K562 (cell line): Measurements from ENCODE around the gene HEBP2. TPM values are rescaled to one million over a fixed set of nuclear protein-coding genes. Genes with fewer than 3 reads are reported as not detected.

Experiments used
- ATAC-seq: fragments of 200-7000 bp; cut with Tn5 transposase; 3 replicates; pipeline ENCODE4 v1.9.1; 2020; ENCODE audit warnings: moderate library complexity
- BruUV-seq: library from RNA; stranded (reverse); fragments of 400-500 nt; replicated peaks from 2 replicates; lab custom pipeline; 2021; lab: Mats Ljungman, UMichigan
- CTCF ChIA-PET: fragments of 300-600 bp; formaldehyde crosslinking; extraction: SDS; loops from one replicate; lab custom pipeline; 2021; ENCODE audit warnings: low intra/inter-chr PET ratio; lab: Yijun Ruan, JAX
- POLR2A ChIA-PET: fragments of 300-600, 350-650 bp; sonication (Branson Sonifier 250); formaldehyde crosslinking; extraction: SDS; loops from one replicate; lab custom pipeline; 2021; ENCODE audit warnings: antibody characterized with exemption, inconsistent platforms; lab: Yijun Ruan, JAX
- DNase-seq, 4 experiments: peaks; one replicate each; pipeline versions ENCODE4 v3.0.0 to v3.0.0-alpha.2; 2011 to 2018; ENCODE audit warnings: low spot score in 3 of 4, mixed read lengths in 3 of 4; ENCODE audit errors: extremely low read depth in 1 of 4
- FAIRE-seq: peaks from 2 replicates; lab custom pipeline; 2011; peaks lifted over from hg19 to GRCh38; lab: Jason Lieb, UNC
- H2AFZ ChIP-seq: 2 replicates; pipeline ENCODE4 v1.6.0; 2011; ENCODE audit warnings: low read depth, low read length, control low read depth, inconsistent platforms
- H3K27ac ChIP-seq: fragments of 200-600 bp; 3 replicates; pipeline ENCODE4 v1.8.0; 2011; ENCODE audit warnings: low read depth, mild to moderate bottlenecking, control low read depth, inconsistent platforms, low read length, moderate library complexity, mixed read lengths; ENCODE audit errors: extremely low read depth
- H3K27me3 ChIP-seq, 2 experiments: fragments of 300-600 bp in 1 of 2; 2 replicates in 1 of 2; 3 replicates in 1 of 2; pipeline versions ENCODE4 v1.6.0 to v1.8.0; 2011; ENCODE audit warnings: inconsistent platforms in 2 of 2, low read length in 2 of 2, mild to moderate bottlenecking in 1 of 2, mixed read lengths in 1 of 2, moderate library complexity in 1 of 2; ENCODE audit not compliant: control insufficient read depth in 2 of 2, insufficient read depth in 2 of 2
- H3K36me3 ChIP-seq: fragments of 300-600 bp; 3 replicates; pipeline ENCODE4 v1.8.0; 2011; ENCODE audit warnings: mild to moderate bottlenecking, low read length, inconsistent platforms; ENCODE audit not compliant: control insufficient read depth, insufficient read depth
- H3K4me1 ChIP-seq, 2 experiments: fragments of 200-600 bp in 1 of 2; replicated peaks in 1 of 2; 2 replicates in 1 of 2; 3 replicates in 1 of 2; pipeline versions ENCODE4 v1.5.1 to v1.8.0; 2011; ENCODE audit warnings: inconsistent platforms in 2 of 2, low read length in 2 of 2, mild to moderate bottlenecking in 1 of 2, mixed read lengths in 1 of 2, moderate library complexity in 1 of 2; ENCODE audit not compliant: control insufficient read depth in 2 of 2, insufficient read depth in 2 of 2
- H3K4me2 ChIP-seq: 2 replicates; pipeline ENCODE4 v1.6.1; 2011; ENCODE audit warnings: low read length, control low read depth, inconsistent platforms, mixed read lengths; ENCODE audit not compliant: insufficient read depth
- H3K4me3 ChIP-seq: fragments of 200-600 bp; sonication (generic), shearing (Covaris generic); 2 replicates; pipeline ENCODE4 v1.5.1; 2016; ENCODE audit warnings: control low read depth, inconsistent platforms
- H3K79me2 ChIP-seq: fragments of 200-600 bp; 3 replicates; pipeline ENCODE4 v1.8.0; 2011; ENCODE audit warnings: low read length, inconsistent platforms; ENCODE audit not compliant: control insufficient read depth, insufficient read depth
- H3K9ac ChIP-seq, 2 experiments: 2 replicates each; pipeline versions ENCODE4 v1.6.0 to v1.6.1; 2011; ENCODE audit warnings: low read depth in 2 of 2, low read length in 2 of 2, control low read depth in 1 of 2, inconsistent platforms in 1 of 2, mild to moderate bottlenecking in 1 of 2, mixed read lengths in 1 of 2; ENCODE audit not compliant: insufficient read depth in 1 of 2
- H3K9me1 ChIP-seq: one replicate; pipeline ENCODE4 v1.6.0; 2011; ENCODE audit warnings: inconsistent platforms, mild to moderate bottlenecking, low read length, moderate library complexity; ENCODE audit not compliant: control insufficient read depth, insufficient read depth
- H3K9me3 ChIP-seq: replicated peaks from 2 replicates; pipeline ENCODE4 v1.5.1; 2011; ENCODE audit warnings: low read depth, low read length, inconsistent platforms; ENCODE audit not compliant: control insufficient read depth, insufficient read depth
- H4K20me1 ChIP-seq: replicated peaks from 2 replicates; pipeline ENCODE4 v1.6.1; 2011; ENCODE audit warnings: low read length, inconsistent platforms, mixed read lengths; ENCODE audit not compliant: control insufficient read depth, insufficient read depth
- CBX2 ChIP-seq: fragments of 200-600 bp; sonication (generic); IDR thresholded peaks from one replicate; pipeline ENCODE4 v1.6.1; 2012; ENCODE audit warnings: mild to moderate bottlenecking, low read length, inconsistent platforms; ENCODE audit not compliant: insufficient read depth, poor library complexity, severe bottlenecking
- CREBBP ChIP-seq: IDR thresholded peaks from one replicate; pipeline ENCODE4 v1.6.1; 2012; ENCODE audit warnings: low read depth, mild to moderate bottlenecking, control low read depth, inconsistent platforms, low read length
- KLF1 ChIP-seq: fragments of 450-650 bp; IDR thresholded peaks from 2 replicates; pipeline ENCODE4 v1.6.1; 2016; ENCODE audit warnings: missing genetic modification characterization, missing compliant biosample characterization
- NBN ChIP-seq: fragments of 450-650 bp; IDR thresholded peaks from 2 replicates; pipeline ENCODE4 v1.6.1; 2016; ENCODE audit warnings: low read depth, mild to moderate bottlenecking
- NCOA4 ChIP-seq: fragments of 450-650 bp; IDR thresholded peaks from 2 replicates; pipeline ENCODE4 v1.6.1; 2018; ENCODE audit warnings: mild to moderate bottlenecking; ENCODE audit not compliant: partially characterized antibody
- PCBP1 ChIP-seq: fragments of 200-400 bp; formaldehyde crosslinking; IDR thresholded peaks from 2 replicates; pipeline ENCODE4 v1.6.1; 2018; ENCODE audit warnings: mild to moderate bottlenecking, low read depth, low read length; ENCODE audit not compliant: poor library complexity, severe bottlenecking
- SMAD4 ChIP-seq: fragments of 250-450 bp; sonication (Bioruptor Pico); conservative IDR thresholded peaks from 2 replicates; pipeline ENCODE4 v1.8.0; 2021; ENCODE audit warnings: inconsistent platforms, mild to moderate bottlenecking, moderate library complexity
- ZFP36 ChIP-seq: fragments of 150-350 bp; IDR thresholded peaks from 2 replicates; pipeline ENCODE4 v1.6.1; 2018; ENCODE audit warnings: low read length, low read depth; ENCODE audit not compliant: partially characterized antibody
- ZNF146 ChIP-seq: IDR thresholded peaks from one replicate; pipeline ENCODE4 v1.6.1; 2018; ENCODE audit warnings: missing compliant biosample characterization; ENCODE audit not compliant: unreplicated experiment
- ZNF3 ChIP-seq: fragments of 250-450 bp; sonication (Bioruptor Pico); IDR thresholded peaks from 2 replicates; pipeline ENCODE4 v1.5.0; 2021; ENCODE audit warnings: mild to moderate bottlenecking, moderate library complexity
- ZNF316 ChIP-seq: fragments of 450-650 bp; IDR thresholded peaks from 2 replicates; pipeline ENCODE4 v1.6.1; 2016
- ZNF551 ChIP-seq: fragments of 250-450 bp; sonication (Bioruptor Pico); IDR thresholded peaks from 2 replicates; pipeline ENCODE4 v1.5.0; 2021; ENCODE audit warnings: mild to moderate bottlenecking, moderate library complexity
- WGBS: fragments of 100-300 bp; shearing (Covaris generic); methylation state at CpG from one replicate; pipeline ENCODE4 v1.1.6; 2016; ENCODE audit warnings: low coverage, mixed read lengths; ENCODE audit not compliant: insufficient coverage; ENCODE audit errors: missing lambda C conversion rate; 5-methylcytosine and 5-hydroxymethylcytosine counted together
- in situ Hi-C: fragments of 300-500 bp; cut with MboI; formaldehyde crosslinking; loops from 4 replicates; pipeline ENCODE4 v1.15.0; 2018; ENCODE audit warnings: inconsistent platforms, mixed read lengths
- intact Hi-C: fragments of 100-400 bp; cut with micrococcal nuclease; formaldehyde crosslinking; loops from 2 replicates; pipeline ENCODE4 v1.14.2; 2022
- polyA plus RNA-seq, 8 experiments: library from polyadenylated mRNA; depleted of rRNA in 4 of 8; stranded (reverse) in 5 of 8; unstranded in 3 of 8; fragments of >200 nt; fragmentation: Nextera tagmentation in 2 of 8; fragmentation: Illumina TruSeq in 1 of 8; extraction: Ambion mirVana in 2 of 8; extraction: Trizol in 1 of 8; gene quantifications; 2 replicates each; pipeline versions ENCODE4 v1.2.1 to v1.2.3, GENCODE V29; 2011 to 2014; ENCODE audit warnings: inconsistent platforms in 1 of 8, missing spikeins in 1 of 8
- total RNA-seq, 7 experiments: library from RNA; depleted of rRNA in 6 of 7; stranded (reverse); fragments of >200 nt in 6 of 7; fragmentation: Illumina TruSeq in 2 of 7; extraction: Trizol in 2 of 7; gene quantifications; 2 replicates each; pipeline versions ENCODE4 v1.2.1 to v1.2.3, GENCODE V29; 2011 to 2021; ENCODE audit warnings: low replicate concordance in 1 of 7
- TF ChIP-seq, protein P1 (sequence below): fragments of 450-650 bp; formaldehyde crosslinking; IDR thresholded peaks from 2 replicates; pipeline ENCODE4 v1.4.0; 2020; ENCODE audit warnings: mild to moderate bottlenecking, moderate library complexity
- TF ChIP-seq, protein P2 (sequence below): fragments of 450-650 bp; IDR thresholded peaks from 2 replicates; pipeline ENCODE4 v1.6.1; 2016
- TF ChIP-seq, protein P3 (sequence below): fragments of 250-450 bp; sonication (Bioruptor Pico); IDR thresholded peaks from 2 replicates; pipeline ENCODE4 v1.4.0; 2020; ENCODE audit warnings: mild to moderate bottlenecking, moderate library complexity

Gene HEBP2
- total and polyA plus RNA-seq, 9 of the 15 experiments (the other 6 are each of a cell fraction or from before 2014, with no cell fraction given) = 8.5 to 63.7 (median 36.9) TPM

DNA sequence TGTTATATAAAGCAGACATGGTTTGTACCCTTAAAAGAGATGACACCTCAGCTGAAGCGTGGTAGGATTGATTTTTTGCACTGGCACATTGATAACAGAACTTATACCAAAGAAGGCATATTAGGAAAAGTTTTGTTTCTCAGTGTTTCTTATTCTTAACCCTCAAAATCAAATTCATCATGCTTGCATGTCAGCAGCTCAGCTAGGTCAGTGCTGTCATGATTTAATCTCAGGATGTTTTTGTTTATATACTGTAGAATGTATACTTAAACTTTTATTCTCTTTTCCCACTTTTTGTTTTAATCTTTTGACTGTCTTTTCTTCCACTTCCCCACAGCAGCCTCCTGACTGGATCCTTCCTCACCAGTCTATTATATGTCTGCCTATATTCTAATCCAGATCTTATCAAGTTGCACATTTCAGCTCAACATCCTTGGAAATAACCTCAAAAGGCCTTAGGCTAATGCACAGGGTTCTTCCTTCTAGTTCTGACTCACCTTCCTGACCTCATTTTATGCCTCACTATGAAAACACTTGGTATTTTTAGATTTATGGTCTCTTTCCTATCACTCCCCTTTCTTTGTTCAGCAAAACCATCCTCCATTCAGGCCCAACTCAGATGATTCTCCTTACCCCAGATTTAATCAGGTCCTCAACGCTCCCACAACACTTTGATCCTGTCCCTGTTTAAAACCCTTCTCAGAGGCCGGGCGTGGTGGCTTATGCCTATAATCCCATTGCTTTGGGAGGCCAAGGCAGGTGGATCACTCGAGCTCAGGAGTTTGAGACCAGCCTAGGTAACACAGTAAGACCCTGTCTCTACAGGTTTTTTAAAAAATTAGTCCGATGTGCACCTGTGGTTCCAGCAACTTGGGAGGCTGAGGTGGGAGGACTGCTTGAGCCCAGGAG lies 7.2 kb downstream of the HEBP2 start (continued):
- TF ChIP-seq ZFP36 = no peak
- TF ChIP-seq, all 486 proteins: peak for 0

DNA sequence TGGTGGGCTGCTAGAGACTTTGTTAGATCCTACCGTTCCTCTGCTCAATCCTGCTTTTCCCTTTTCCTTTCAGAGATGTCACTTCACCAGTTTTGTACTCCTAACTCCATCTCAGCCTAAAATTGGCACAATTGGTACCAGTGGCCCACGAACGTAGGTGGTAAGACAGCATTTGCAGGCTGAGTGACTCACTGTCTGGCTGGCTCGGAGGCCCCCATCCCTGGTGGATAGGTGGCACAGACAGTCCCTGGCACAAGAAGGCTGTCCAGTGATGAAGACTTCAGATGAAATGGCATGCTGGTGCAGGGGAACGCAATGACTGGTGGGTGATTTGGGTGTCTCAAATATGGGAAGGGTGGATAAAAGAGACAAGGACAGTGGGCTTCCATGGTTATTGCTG lies 11.1 kb downstream of the HEBP2 start:
- Histone ChIP-seq H3K9ac (no peak overlapping the region), H3K4me3 (no peak overlapping the region), H3K36me3 (peaks cover 35% of the 10 kb centered on the region; the same call in 2 of the 3 replicates), H3K27ac (no peak overlapping the region), H2AFZ (no peak overlapping the region), H4K20me1 (no peaks in the 10 kb centered on the region), H3K27me3 (peaks cover 0 to 5% of the 10 kb centered on the region in 2 experiments; a peak in 3 of 5 replicates), H3K79me2 (no peaks in the 10 kb centered on the region), H3K4me2 (no peak overlapping the region), H3K4me1 (no peaks in the 10 kb centered on the region), H3K9me1 (no peaks in the 10 kb centered on the region), H3K9me3 (no peaks in the 10 kb centered on the region)
- DNase-seq = no peak
- CTCF ChIA-PET = no interaction called here
- 62% methylated on average over 5 of the region's 5 CpGs for WGBS
- in situ Hi-C loops = no loop called here
- BruUV-seq = no TSS peak
- POLR2A ChIA-PET = interaction anchor here (0.7 to 2.0 kb wide), 3 partner anchors 11 to 553 kb away, joined by 3 to 9 read pairs (median 4); partner anchors contain the start of gene HEBP2
- intact Hi-C loops = no loop called here
- FAIRE-seq = no peak
- ATAC-seq = no peak
- TF ChIP-seq PCBP1 (no peak), ZNF3 (CRISPR knock-in tag) (no peak), SMAD4 (CRISPR knock-in tag) (no peak), ZNF146 (CRISPR knock-in tag) (no peak), ZNF316 (no peak), NCOA4 (no peak), CREBBP (no peak), CBX2 (no peak), KLF1 (tag) (no peak), NBN (no peak), ZNF551 (CRISPR knock-in tag) (no peak)
- TF ChIP-seq, protein P1, sequence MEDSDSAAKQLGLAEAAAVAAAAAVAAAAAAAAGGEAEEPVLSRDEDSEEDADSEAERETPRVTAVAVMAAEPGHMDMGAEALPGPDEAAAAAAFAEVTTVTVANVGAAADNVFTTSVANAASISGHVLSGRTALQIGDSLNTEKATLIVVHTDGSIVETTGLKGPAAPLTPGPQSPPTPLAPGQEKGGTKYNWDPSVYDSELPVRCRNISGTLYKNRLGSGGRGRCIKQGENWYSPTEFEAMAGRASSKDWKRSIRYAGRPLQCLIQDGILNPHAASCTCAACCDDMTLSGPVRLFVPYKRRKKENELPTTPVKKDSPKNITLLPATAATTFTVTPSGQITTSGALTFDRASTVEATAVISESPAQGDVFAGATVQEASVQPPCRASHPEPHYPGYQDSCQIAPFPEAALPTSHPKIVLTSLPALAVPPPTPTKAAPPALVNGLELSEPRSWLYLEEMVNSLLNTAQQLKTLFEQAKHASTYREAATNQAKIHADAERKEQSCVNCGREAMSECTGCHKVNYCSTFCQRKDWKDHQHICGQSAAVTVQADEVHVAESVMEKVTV (CRISPR knock-in tag) = no peak
- TF ChIP-seq, protein P2, sequence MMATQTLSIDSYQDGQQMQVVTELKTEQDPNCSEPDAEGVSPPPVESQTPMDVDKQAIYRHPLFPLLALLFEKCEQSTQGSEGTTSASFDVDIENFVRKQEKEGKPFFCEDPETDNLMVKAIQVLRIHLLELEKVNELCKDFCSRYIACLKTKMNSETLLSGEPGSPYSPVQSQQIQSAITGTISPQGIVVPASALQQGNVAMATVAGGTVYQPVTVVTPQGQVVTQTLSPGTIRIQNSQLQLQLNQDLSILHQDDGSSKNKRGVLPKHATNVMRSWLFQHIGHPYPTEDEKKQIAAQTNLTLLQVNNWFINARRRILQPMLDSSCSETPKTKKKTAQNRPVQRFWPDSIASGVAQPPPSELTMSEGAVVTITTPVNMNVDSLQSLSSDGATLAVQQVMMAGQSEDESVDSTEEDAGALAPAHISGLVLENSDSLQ = no peak
- TF ChIP-seq, protein P3, sequence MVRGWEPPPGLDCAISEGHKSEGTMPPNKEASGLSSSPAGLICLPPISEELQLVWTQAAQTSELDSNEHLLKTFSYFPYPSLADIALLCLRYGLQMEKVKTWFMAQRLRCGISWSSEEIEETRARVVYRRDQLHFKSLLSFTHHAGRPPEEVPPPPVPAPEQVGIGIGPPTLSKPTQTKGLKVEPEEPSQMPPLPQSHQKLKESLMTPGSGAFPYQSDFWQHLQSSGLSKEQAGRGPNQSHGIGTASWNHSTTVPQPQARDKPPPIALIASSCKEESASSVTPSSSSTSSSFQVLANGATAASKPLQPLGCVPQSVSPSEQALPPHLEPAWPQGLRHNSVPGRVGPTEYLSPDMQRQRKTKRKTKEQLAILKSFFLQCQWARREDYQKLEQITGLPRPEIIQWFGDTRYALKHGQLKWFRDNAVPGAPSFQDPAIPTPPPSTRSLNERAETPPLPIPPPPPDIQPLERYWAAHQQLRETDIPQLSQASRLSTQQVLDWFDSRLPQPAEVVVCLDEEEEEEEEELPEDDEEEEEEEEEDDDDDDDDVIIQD (CRISPR knock-in tag) = no peak
